Body of pancreas (tissue), 4 donors: ENCODE data around the gene METTL4.

ENCODE experiments used
- CTCF ChIP-seq, 7 experiments: fragments of 450-650 bp in 4 of 7; fragments of 200-600 bp in 3 of 7; sonication (generic) in 3 of 7; IDR thresholded peaks; one replicate each; pipeline ENCODE4 v1.5.1; 2016 to 2019; ENCODE audit warnings: antibody characterized with exemption in 7 of 7
- POLR2A ChIP-seq, 3 donors: fragments of 450-650 bp; IDR thresholded peaks; one replicate each; pipeline ENCODE4 v1.6.1; 2016; ENCODE audit warnings: antibody characterized with exemption in 3 of 3, mild to moderate bottlenecking in 2 of 3

- TF ChIP-seq CTCF (IDR thresholded peaks at IDR 0.05) (no peak), POLR2A (IDR thresholded peaks at IDR 0.05) (no peak)
Observed at GRCh38 chr18:2559249-2559648, 12.1 kb downstream of the METTL4 start.
